Liver (tissue), 9 donors: ENCODE measurements around the gene ATAD5. TPM values are rescaled to one million over a fixed set of nuclear protein-coding genes. Genes with fewer than 3 reads are reported as not detected.

Experiments
- DNase-seq: peaks from one replicate; pipeline ENCODE4 v3.0.0-alpha.2; 2017; ENCODE audit warnings: low spot score
- H3K27ac ChIP-seq, 2 donors: one replicate each; pipeline ENCODE4 v1.7.0; 2013; ENCODE audit warnings: inconsistent platforms in 2 of 2, low read length in 2 of 2, control low read depth in 1 of 2, low read depth in 1 of 2, mild to moderate bottlenecking in 1 of 2
- H3K27me3 ChIP-seq, 4 donors: one replicate each; pipeline versions ENCODE4 v1.6.1 to v1.7.0; 2013; ENCODE audit warnings: low read length in 3 of 4, inconsistent platforms in 1 of 4, mild to moderate bottlenecking in 1 of 4, moderate library complexity in 1 of 4; ENCODE audit not compliant: control insufficient read depth in 4 of 4, insufficient read depth in 4 of 4
- H3K36me3 ChIP-seq, 4 donors: one replicate each; pipeline versions ENCODE4 v1.6.1 to v1.7.0; 2013; ENCODE audit warnings: low read length in 3 of 4, mild to moderate bottlenecking in 3 of 4, low read depth in 1 of 4, moderate library complexity in 1 of 4; ENCODE audit not compliant: control insufficient read depth in 4 of 4, insufficient read depth in 3 of 4
- H3K4me1 ChIP-seq, 4 donors: one replicate each; pipeline versions ENCODE4 v1.6.1 to v1.7.0; 2013; ENCODE audit warnings: low read length in 3 of 4, mild to moderate bottlenecking in 3 of 4, moderate library complexity in 1 of 4; ENCODE audit not compliant: control insufficient read depth in 4 of 4, insufficient read depth in 4 of 4
- H3K4me3 ChIP-seq, 3 donors: one replicate each; pipeline versions ENCODE4 v1.6.1 to v1.7.0; 2013; ENCODE audit warnings: low read length in 3 of 3, control low read depth in 1 of 3, low read depth in 1 of 3, mild to moderate bottlenecking in 1 of 3
- H3K9ac ChIP-seq, 2 donors: one replicate each; pipeline ENCODE4 v1.7.0; 2013; ENCODE audit warnings: low read length in 2 of 2, mild to moderate bottlenecking in 2 of 2, moderate library complexity in 2 of 2, control low read depth in 1 of 2, low read depth in 1 of 2
- H3K9me3 ChIP-seq, 4 donors: one replicate each; pipeline versions ENCODE4 v1.6.1 to v1.7.0; 2013; ENCODE audit warnings: low read length in 3 of 4; ENCODE audit not compliant: control insufficient read depth in 4 of 4
- GABPA ChIP-seq, 2 donors: IDR thresholded peaks in 1 of 2; conservative IDR thresholded peaks in 1 of 2; 2 replicates each; pipeline ENCODE4 v1.6.1; 2016; ENCODE audit warnings: antibody characterized with exemption in 2 of 2, mild to moderate bottlenecking in 1 of 2, moderate library complexity in 1 of 2
- RAD21 ChIP-seq, 2 donors: IDR thresholded peaks; 2 replicates each; pipeline ENCODE4 v1.6.1; 2016; ENCODE audit warnings: antibody characterized with exemption in 2 of 2, mild to moderate bottlenecking in 2 of 2
- SP1 ChIP-seq: IDR thresholded peaks from 2 replicates; pipeline ENCODE4 v1.6.1; 2018; ENCODE audit warnings: antibody characterized with exemption, mild to moderate bottlenecking
- TAF1 ChIP-seq: conservative IDR thresholded peaks from 2 replicates; pipeline ENCODE4 v1.6.1; 2016; ENCODE audit warnings: antibody characterized with exemption, mild to moderate bottlenecking
- WGBS: extraction: QIAGEN DNeasy Blood & Tissue Kit; methylation state at CpG from one replicate; pipeline ENCODE4 v1.1.7; 2013; 5-methylcytosine and 5-hydroxymethylcytosine counted together
- polyA plus RNA-seq, 2 donors: library from polyadenylated mRNA; stranded (reverse) in 1 of 2; unstranded in 1 of 2; fragments of 200-250 nt in 1 of 2; fragments of >200 nt in 1 of 2; fragmentation: Nextera tagmentation in 1 of 2; extraction: Ambion mirVana in 1 of 2; gene quantifications; one replicate each; pipeline versions ENCODE4 v1.2.1 to v1.2.3, GENCODE V29; 2013 to 2015
- total RNA-seq, 2 donors: library from RNA; depleted of rRNA; stranded (reverse); fragments of >200 nt; gene quantifications; one replicate each; pipeline ENCODE4 v1.2.3, GENCODE V29; 2014
- TF ChIP-seq, protein P1 (sequence below): IDR thresholded peaks from 2 replicates; pipeline ENCODE4 v1.6.1; 2016; ENCODE audit warnings: antibody characterized with exemption, mild to moderate bottlenecking
- TF ChIP-seq, protein P2 (sequence below): fragments of 150-350 bp; IDR thresholded peaks from 2 replicates; pipeline ENCODE4 v1.5.1; 2017; ENCODE audit warnings: improper control_type of control experiment, low read depth, low read length; ENCODE audit not compliant: missing input control
- TF ChIP-seq, protein P3 (sequence below): IDR thresholded peaks from 2 replicates; pipeline ENCODE4 v1.6.1; 2016; ENCODE audit warnings: antibody characterized with exemption
- donor health status: healthy.
- donor health status: healthy.
- donor health status: healthy.
- donor health status: healthy.
- donor health status: healthy.

ATAD5 gene
- total and polyA plus RNA-seq, 4 donors: 0.15 to 10.6 (median 0.52) TPM

DNA sequence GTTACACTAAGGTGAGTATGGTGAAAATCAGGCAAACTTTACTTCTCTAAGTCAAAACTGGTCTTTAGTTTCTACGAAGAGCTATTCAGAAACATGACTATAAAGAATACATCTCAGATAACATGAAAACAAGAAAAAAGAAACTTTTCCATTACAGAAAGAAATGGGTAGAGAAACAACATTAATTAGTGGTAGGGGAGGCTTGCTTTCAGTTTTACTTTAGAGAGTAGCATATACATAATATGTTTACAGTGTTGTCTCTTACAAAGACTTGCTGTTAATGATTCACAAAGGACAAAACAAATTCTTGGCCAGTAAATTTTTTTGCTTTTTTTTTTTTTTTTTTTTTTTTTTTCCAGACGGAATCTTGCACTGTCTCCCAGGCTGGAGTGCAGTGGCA is 41.5 kb upstream of the ATAD5 start:
- Histone ChIP-seq H3K27me3 (no peaks in the 10 kb centered on the region), H3K4me1 (peaks cover 0 to 4% (median 0%) of the 10 kb centered on the region in 4 donors), H3K4me3 (no peak overlapping the region), H3K27ac (no peak overlapping the region), H3K9me3 (no peaks in the 10 kb centered on the region), H3K36me3 (peaks cover 1 to 13% (median 11%) of the 10 kb centered on the region in 4 donors), H3K9ac (no peak overlapping the region)
- DNase-seq: no peak
- 58% methylated on average over 2 of the region's 2 CpGs for WGBS
- TF ChIP-seq, protein P1, sequence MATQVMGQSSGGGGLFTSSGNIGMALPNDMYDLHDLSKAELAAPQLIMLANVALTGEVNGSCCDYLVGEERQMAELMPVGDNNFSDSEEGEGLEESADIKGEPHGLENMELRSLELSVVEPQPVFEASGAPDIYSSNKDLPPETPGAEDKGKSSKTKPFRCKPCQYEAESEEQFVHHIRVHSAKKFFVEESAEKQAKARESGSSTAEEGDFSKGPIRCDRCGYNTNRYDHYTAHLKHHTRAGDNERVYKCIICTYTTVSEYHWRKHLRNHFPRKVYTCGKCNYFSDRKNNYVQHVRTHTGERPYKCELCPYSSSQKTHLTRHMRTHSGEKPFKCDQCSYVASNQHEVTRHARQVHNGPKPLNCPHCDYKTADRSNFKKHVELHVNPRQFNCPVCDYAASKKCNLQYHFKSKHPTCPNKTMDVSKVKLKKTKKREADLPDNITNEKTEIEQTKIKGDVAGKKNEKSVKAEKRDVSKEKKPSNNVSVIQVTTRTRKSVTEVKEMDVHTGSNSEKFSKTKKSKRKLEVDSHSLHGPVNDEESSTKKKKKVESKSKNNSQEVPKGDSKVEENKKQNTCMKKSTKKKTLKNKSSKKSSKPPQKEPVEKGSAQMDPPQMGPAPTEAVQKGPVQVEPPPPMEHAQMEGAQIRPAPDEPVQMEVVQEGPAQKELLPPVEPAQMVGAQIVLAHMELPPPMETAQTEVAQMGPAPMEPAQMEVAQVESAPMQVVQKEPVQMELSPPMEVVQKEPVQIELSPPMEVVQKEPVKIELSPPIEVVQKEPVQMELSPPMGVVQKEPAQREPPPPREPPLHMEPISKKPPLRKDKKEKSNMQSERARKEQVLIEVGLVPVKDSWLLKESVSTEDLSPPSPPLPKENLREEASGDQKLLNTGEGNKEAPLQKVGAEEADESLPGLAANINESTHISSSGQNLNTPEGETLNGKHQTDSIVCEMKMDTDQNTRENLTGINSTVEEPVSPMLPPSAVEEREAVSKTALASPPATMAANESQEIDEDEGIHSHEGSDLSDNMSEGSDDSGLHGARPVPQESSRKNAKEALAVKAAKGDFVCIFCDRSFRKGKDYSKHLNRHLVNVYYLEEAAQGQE: no peak
- TF ChIP-seq, protein P2, sequence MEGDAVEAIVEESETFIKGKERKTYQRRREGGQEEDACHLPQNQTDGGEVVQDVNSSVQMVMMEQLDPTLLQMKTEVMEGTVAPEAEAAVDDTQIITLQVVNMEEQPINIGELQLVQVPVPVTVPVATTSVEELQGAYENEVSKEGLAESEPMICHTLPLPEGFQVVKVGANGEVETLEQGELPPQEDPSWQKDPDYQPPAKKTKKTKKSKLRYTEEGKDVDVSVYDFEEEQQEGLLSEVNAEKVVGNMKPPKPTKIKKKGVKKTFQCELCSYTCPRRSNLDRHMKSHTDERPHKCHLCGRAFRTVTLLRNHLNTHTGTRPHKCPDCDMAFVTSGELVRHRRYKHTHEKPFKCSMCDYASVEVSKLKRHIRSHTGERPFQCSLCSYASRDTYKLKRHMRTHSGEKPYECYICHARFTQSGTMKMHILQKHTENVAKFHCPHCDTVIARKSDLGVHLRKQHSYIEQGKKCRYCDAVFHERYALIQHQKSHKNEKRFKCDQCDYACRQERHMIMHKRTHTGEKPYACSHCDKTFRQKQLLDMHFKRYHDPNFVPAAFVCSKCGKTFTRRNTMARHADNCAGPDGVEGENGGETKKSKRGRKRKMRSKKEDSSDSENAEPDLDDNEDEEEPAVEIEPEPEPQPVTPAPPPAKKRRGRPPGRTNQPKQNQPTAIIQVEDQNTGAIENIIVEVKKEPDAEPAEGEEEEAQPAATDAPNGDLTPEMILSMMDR: no peak

DNA sequence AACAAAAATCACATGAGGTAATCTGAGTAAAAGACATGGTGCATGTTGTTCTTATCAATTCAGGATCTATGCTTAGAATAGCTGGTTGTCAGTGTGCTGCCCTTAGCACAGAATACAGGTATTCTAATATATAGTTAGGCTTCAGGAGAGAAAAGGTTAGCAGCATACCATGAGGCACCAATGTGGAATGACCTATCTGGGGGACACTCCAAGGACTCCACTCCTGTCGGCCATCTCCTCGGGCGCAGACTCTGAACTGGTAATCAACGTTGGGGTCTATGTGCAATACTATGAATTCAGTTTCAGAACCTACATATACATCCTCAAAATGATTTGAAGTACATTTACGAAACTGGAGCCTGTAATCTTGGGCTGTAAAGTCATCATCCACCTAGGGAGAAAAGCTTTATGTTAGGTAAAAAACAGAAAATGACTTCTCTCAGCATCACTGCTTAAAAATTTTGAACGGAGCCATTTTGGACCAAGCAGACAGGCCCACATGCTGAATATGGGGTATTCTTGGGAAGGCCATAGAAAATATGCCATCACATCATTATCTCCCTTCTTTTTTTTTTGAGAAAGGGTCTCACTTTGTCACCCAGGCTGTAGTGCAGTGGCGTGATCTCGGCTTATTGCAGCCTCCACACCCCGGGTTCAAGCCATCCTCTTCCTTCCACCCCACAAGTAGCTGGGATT is 38.3 kb upstream of the ATAD5 start:
- H3K4me1 ChIP-seq: peaks cover 0 to 4% (median 0%) of the 10 kb centered on the region in 4 donors
- no peak overlapping the region for H3K4me3 ChIP-seq
- no peaks in the 10 kb centered on the region for H3K9me3 ChIP-seq
- WGBS: 96% methylated on average over 9 of the region's 9 CpGs
- no peaks in the 10 kb centered on the region for H3K27me3 ChIP-seq
- H3K36me3 ChIP-seq: peaks cover 3 to 12% (median 11%) of the 10 kb centered on the region in 4 donors
- TF ChIP-seq GABPA (IDR thresholded peaks at IDR 0.05 in 1 of 2, conservative IDR thresholded peaks at IDR 0.05 in 1 of 2) (no peak), TAF1 (no peak), SP1 (no peak)
- TF ChIP-seq, protein P2: no peak
- no peak for DNase-seq
- no peak overlapping the region for H3K9ac ChIP-seq
- H3K27ac ChIP-seq: no peak overlapping the region

DNA sequence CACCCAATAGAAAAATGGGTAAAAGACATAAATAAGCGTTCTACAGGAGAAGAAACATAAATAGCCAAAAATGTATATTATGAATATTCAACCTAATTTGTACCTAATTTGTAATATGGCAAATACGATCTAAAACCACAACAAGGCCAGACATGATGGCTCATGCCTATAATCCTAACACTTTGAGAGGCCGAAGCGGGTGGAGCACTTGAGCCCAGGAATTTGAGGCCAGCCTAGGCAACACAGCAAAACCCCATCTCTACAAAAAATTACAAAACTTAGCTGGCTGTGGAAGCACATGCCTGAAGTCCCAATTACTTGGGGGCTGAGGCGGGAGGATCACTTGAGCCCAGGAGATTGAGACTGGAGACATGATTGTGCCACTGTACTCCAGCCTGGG is 37.4 kb upstream of the ATAD5 start:
- 97% methylated on average over 5 of the region's 5 CpGs for WGBS
- Histone ChIP-seq H3K9me3 (no peaks in the 10 kb centered on the region), H3K9ac (no peak overlapping the region), H3K27ac (no peak overlapping the region), H3K36me3 (peaks cover 3 to 12% (median 9%) of the 10 kb centered on the region in 4 donors), H3K27me3 (no peaks in the 10 kb centered on the region), H3K4me1 (peaks cover 0 to 4% (median 0%) of the 10 kb centered on the region in 4 donors), H3K4me3 (no peak overlapping the region)
- TF ChIP-seq, protein P3, sequence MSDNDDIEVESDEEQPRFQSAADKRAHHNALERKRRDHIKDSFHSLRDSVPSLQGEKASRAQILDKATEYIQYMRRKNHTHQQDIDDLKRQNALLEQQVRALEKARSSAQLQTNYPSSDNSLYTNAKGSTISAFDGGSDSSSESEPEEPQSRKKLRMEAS: no peak
- no peak for TF ChIP-seq GABPA (IDR thresholded peaks at IDR 0.05 in 1 of 2, conservative IDR thresholded peaks at IDR 0.05 in 1 of 2)
- TF ChIP-seq RAD21 (IDR thresholded peaks at IDR 0.05): no peak
- no peak for DNase-seq
